Measurements from ENCODE around the gene THRB. TPM values are rescaled to one million over a fixed set of nuclear protein-coding genes. Genes with fewer than 3 reads are reported as not detected.

THRB gene
- total RNA-seq, 1 experiment from 2014 or later, result 13.5 TPM

DNA sequence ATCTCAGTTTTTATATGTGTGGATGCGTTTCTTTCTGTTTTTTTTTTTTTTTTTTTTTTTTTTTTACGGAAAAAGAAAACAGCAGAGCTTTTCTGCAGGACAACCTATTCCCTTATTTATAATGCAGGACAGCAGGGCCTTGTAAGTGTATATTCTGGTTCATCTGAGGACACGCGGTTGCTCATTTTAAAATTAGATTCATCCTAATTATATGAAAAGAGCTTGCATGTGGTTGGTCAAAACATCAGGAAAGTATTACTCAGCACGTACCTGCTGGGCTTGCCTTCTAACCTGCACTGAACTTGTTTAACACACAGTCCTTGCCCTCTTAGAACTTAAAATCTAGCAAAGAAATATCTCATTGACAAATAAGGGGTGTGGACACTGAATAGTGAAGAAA is 13.5 kb downstream of the THRB start:
- Mint-ChIP-seq H3K9me3 (ENCODE audit: low read depth, unreplicated experiment) (no peaks in the 10 kb centered on the region), H3K4me3 (ENCODE audit: low read depth, unreplicated experiment) (no peak overlapping the region), H3K27me3 (ENCODE audit: unreplicated experiment) (no peaks in the 10 kb centered on the region), H3K36me3 (ENCODE audit: insufficient read depth, unreplicated experiment) (no peaks in the 10 kb centered on the region), H3K27ac (ENCODE audit: unreplicated experiment) (no peak overlapping the region), H3K4me1 (ENCODE audit: low read depth, unreplicated experiment) (peaks cover 8% of the 10 kb centered on the region)
- CTCF ChIA-PET, result interaction anchor here (0.9 kb wide), 1 partner anchor 10 kb away, joined by 8 read pairs; no protein-coding TSS in a partner anchor
- DNase-seq, result no peak
- TF ChIP-seq, protein P1, sequence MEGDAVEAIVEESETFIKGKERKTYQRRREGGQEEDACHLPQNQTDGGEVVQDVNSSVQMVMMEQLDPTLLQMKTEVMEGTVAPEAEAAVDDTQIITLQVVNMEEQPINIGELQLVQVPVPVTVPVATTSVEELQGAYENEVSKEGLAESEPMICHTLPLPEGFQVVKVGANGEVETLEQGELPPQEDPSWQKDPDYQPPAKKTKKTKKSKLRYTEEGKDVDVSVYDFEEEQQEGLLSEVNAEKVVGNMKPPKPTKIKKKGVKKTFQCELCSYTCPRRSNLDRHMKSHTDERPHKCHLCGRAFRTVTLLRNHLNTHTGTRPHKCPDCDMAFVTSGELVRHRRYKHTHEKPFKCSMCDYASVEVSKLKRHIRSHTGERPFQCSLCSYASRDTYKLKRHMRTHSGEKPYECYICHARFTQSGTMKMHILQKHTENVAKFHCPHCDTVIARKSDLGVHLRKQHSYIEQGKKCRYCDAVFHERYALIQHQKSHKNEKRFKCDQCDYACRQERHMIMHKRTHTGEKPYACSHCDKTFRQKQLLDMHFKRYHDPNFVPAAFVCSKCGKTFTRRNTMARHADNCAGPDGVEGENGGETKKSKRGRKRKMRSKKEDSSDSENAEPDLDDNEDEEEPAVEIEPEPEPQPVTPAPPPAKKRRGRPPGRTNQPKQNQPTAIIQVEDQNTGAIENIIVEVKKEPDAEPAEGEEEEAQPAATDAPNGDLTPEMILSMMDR (IDR thresholded peaks at IDR 0.05; ENCODE audit: unreplicated experiment), result no peak
- intact Hi-C loops (cut with micrococcal nuclease; ENCODE audit: unreplicated experiment), result no loop called here
- no TSS peak for BruUV-seq (replicated peaks)

DNA sequence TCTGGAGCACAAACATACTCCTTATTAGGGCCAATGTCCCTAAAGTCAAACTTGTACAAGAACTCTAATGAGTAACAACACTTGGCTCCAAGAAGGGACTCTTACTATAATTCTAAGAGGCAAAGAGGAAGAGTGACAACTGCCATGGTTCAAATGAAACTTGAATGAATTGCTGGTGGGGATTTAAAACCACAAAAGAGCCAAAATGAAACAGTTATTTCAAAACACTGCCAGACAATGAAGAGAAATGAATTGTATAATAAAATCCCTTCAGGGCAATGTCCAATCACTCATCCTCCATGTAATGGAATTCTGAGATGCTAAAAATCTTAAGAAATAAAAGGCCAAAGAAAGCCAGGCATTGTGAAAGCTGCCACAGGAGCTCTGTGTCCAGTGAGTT is 14.2 kb downstream of the THRB start:
- TF ChIP-seq, protein P1 (IDR thresholded peaks at IDR 0.05; ENCODE audit: unreplicated experiment), result no peak
- BruUV-seq (replicated peaks), result no TSS peak
- H3K9me3 Mint-ChIP-seq (ENCODE audit: low read depth, unreplicated experiment), result no peaks in the 10 kb centered on the region
- intact Hi-C loops (cut with micrococcal nuclease; ENCODE audit: unreplicated experiment), result no loop called here
- CTCF ChIA-PET, result no interaction called here
- H3K4me1 Mint-ChIP-seq (ENCODE audit: low read depth, unreplicated experiment), result peaks cover 8% of the 10 kb centered on the region
- H3K36me3 Mint-ChIP-seq (ENCODE audit: insufficient read depth, unreplicated experiment), result no peaks in the 10 kb centered on the region
- H3K27ac Mint-ChIP-seq (ENCODE audit: unreplicated experiment), result no peak overlapping the region
- no peaks in the 10 kb centered on the region for H3K27me3 Mint-ChIP-seq (ENCODE audit: unreplicated experiment)
- no peak for DNase-seq
- H3K4me3 Mint-ChIP-seq (ENCODE audit: low read depth, unreplicated experiment), result no peak overlapping the region

DNA sequence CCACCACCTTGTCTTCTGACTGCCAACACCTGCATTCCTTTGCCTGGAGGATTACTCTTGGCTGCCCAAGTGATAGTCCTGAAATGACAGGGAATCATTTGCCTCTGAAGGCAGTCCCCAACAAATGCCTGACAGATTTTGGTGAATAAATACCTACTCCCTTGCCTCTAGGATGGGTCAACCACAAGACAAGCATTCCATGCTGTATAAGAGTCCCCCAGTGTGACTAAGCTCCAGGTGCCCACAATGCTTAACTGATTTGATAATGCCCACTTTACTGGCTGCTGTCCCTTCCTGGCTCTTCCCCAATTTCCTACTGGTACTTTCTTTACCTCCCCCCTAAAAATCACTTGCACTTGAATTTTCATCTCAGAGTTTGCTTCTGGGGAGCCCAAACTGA is 14.8 kb downstream of the THRB start:
- H3K4me1 Mint-ChIP-seq (ENCODE audit: low read depth, unreplicated experiment), result peaks cover 8% of the 10 kb centered on the region
- TF ChIP-seq, protein P1 (IDR thresholded peaks at IDR 0.05; ENCODE audit: unreplicated experiment), result no peak
- DNase-seq, result no peak
- no peak overlapping the region for H3K4me3 Mint-ChIP-seq (ENCODE audit: low read depth, unreplicated experiment)
- H3K36me3 Mint-ChIP-seq (ENCODE audit: insufficient read depth, unreplicated experiment), result no peaks in the 10 kb centered on the region
- no peaks in the 10 kb centered on the region for H3K9me3 Mint-ChIP-seq (ENCODE audit: low read depth, unreplicated experiment)
- BruUV-seq (replicated peaks), result no TSS peak
- intact Hi-C loops (cut with micrococcal nuclease; ENCODE audit: unreplicated experiment), result no loop called here
- no peaks in the 10 kb centered on the region for H3K27me3 Mint-ChIP-seq (ENCODE audit: unreplicated experiment)
- CTCF ChIA-PET, result no interaction called here
- no peak overlapping the region for H3K27ac Mint-ChIP-seq (ENCODE audit: unreplicated experiment)

DNA sequence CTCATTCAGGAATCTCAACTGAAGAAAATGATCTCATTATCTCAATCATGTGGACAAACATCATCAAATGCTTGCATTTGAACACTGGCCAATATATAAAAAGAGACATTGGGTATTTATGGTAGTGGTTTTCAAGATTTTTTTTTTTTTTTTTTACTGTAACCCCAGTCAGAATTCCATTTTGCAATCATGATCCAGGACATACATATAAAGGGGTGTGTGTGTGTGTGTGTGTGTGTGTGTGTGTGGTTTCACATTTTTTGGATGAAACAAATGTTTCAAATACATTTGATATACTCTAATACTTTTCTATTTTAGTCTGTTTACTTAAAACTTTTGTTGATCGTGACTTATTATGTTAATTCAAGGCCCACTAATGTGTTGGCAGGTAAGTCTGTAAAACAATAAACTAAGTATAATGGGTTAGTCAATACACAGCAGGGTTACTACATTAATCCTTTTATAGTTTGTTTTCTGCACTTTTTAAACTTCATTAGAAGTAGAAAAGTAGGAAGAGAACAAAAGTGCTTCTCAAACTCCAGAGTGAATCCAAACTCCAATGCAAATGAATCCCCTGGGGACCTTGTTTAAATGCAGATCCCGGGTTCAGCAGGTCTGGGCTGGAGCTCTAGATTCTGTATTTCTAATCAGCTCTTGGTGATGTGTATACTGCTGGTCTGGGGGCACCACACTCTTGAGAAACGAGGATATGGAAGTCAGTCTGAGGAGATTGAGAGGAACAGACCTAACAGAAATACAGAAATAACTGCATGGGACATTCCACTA is 17.6 kb downstream of the THRB start:
- H3K4me1 Mint-ChIP-seq (ENCODE audit: low read depth, unreplicated experiment), result peaks cover under 1% of the 10 kb centered on the region
- H3K36me3 Mint-ChIP-seq (ENCODE audit: insufficient read depth, unreplicated experiment), result no peaks in the 10 kb centered on the region
- H3K27me3 Mint-ChIP-seq (ENCODE audit: unreplicated experiment), result no peaks in the 10 kb centered on the region
- TF ChIP-seq, protein P1 (IDR thresholded peaks at IDR 0.05; ENCODE audit: unreplicated experiment), result no peak
- CTCF ChIA-PET, result no interaction called here
- BruUV-seq (replicated peaks), result no TSS peak
- H3K4me3 Mint-ChIP-seq (ENCODE audit: low read depth, unreplicated experiment), result no peak overlapping the region
- intact Hi-C loops (cut with micrococcal nuclease; ENCODE audit: unreplicated experiment), result no loop called here
- H3K27ac Mint-ChIP-seq (ENCODE audit: unreplicated experiment), result no peak overlapping the region
- H3K9me3 Mint-ChIP-seq (ENCODE audit: low read depth, unreplicated experiment), result no peaks in the 10 kb centered on the region
- DNase-seq, result no peak

Measured in Calu3 (cell line).